Erythroblast (primary cell): ENCODE measurements around the gene UBE2G1.

ENCODE experiments used
- DNase-seq, 2 experiments: peaks; one replicate each; lab custom pipeline; 2025; lab: John Stamatoyannopoulos, UW
- GATA1 ChIP-seq: IDR thresholded peaks from 2 replicates; pipeline ENCODE4 v1.6.1; 2011; ENCODE audit warnings: low read depth, mild to moderate bottlenecking, control low read depth, low read length, moderate library complexity
- POLR2A ChIP-seq: IDR thresholded peaks from 2 replicates; pipeline ENCODE4 v1.6.1; 2011; ENCODE audit warnings: mild to moderate bottlenecking, low read length

UBE2G1 gene

GRCh38 chr17:4366327-4367063, at the start of gene UBE2G1:
Gene UBE2G1 (minus strand): TSS chr17:4366675. CDS start chr17:4366316, 359 bp downstream.
- no peak for TF ChIP-seq GATA1
- peak; percentile 76 for TF ChIP-seq POLR2A

GRCh38 chr17:4412933-4413831, 46.7 kb upstream of the UBE2G1 start:
- peak; percentile 84 to 92 for DNase-seq
- TF ChIP-seq POLR2A (no peak), GATA1 (no peak)

More at GRCh38 chr17:4366327-4367063, at the start of gene UBE2G1:
- DNase-seq: peak; percentile 98 to 100

GRCh38 chr17:4411201-4411600, 44.7 kb upstream of the UBE2G1 start:
- TF ChIP-seq POLR2A (no peak), GATA1 (no peak)
- peak; percentile 62 to 63 for DNase-seq

- TF ChIP-seq POLR2A: no peak
- no peak for TF ChIP-seq GATA1
- no peak for DNase-seq
Observed at GRCh38 chr17:4409659-4410058, 43.2 kb upstream of the UBE2G1 start.

- no peak for DNase-seq
- TF ChIP-seq POLR2A: no peak
- TF ChIP-seq GATA1: no peak
Observed at GRCh38 chr17:4407851-4408250, 41.4 kb upstream of the UBE2G1 start.

GRCh38 chr17:4407216-4407615, 40.7 kb upstream of the UBE2G1 start:
- no peak for TF ChIP-seq POLR2A
- TF ChIP-seq GATA1: no peak
- no peak for DNase-seq

GRCh38 chr17:4406386-4406785, 39.9 kb upstream of the UBE2G1 start:
- DNase-seq: no peak
- TF ChIP-seq GATA1 (no peak), POLR2A (no peak)

- TF ChIP-seq GATA1 (no peak), POLR2A (no peak)
- no peak for DNase-seq
Observed at GRCh38 chr17:4405699-4406098, 39.2 kb upstream of the UBE2G1 start.

GRCh38 chr17:4405038-4405669, 38.7 kb upstream of the UBE2G1 start:
- DNase-seq: no peak
- no peak for TF ChIP-seq GATA1
- no peak for TF ChIP-seq POLR2A

GRCh38 chr17:4397840-4398239, 31.4 kb upstream of the UBE2G1 start:
- no peak for TF ChIP-seq GATA1
- no peak for TF ChIP-seq POLR2A
- DNase-seq: no peak

- TF ChIP-seq GATA1 (no peak), POLR2A (no peak)
- DNase-seq: no peak
Observed at GRCh38 chr17:4395111-4395478, 28.6 kb upstream of the UBE2G1 start.

- TF ChIP-seq GATA1: no peak
- no peak for TF ChIP-seq POLR2A
- DNase-seq: no peak
Observed at GRCh38 chr17:4394208-4395110, 28.0 kb upstream of the UBE2G1 start.

- no peak for DNase-seq
- no peak for TF ChIP-seq POLR2A
- no peak for TF ChIP-seq GATA1
Observed at GRCh38 chr17:4393806-4394205, 27.3 kb upstream of the UBE2G1 start.
